ENCODE data around the gene TMEM178B. TPM values are rescaled to one million over a fixed set of nuclear protein-coding genes. Genes with fewer than 3 reads are reported as not detected.
"Not testable (repeated sequence)": the region's sequence is repeated elsewhere in the genome, so short reads cannot be mapped to it uniquely, and the experiment has no call there.

Gene TMEM178B
- total and polyA plus RNA-seq, 2 of the 4 experiments (the other 2 are of a cell fraction) = under 0.01 to 0.05 TPM

DNA sequence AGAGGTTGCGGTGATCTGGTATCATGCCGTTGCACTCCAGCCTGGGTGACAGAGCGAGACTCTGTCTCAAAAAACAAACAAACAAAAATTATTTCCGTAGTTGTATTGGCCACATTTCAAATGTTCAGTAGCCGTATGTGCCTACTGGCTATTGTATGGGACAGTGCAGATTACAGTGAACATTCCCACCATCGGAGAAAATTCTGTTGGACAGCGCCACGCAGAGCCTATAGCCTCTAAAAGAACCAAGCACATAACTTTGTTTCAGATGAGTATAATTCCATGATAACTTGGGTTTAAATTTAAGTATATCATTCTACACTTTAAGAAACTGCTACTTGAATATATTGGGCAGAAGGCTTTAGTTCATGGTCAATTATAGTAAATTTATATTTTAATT lies 5.4 kb downstream of the TMEM178B start:
- CTCF ChIA-PET = no interaction called here
- Histone ChIP-seq H3K23ac (ENCODE audit: low read depth, low read length) (no peak overlapping the region), H2BK15ac (ENCODE audit: low read depth, low read length) (no peak overlapping the region), H3K9me3 (ENCODE audit: control insufficient read depth, insufficient read depth, low read length) (no peaks in the 10 kb centered on the region), H3K18ac (ENCODE audit: low read depth, low read length) (no peak overlapping the region), H3K14ac (replicated peaks; ENCODE audit: low read depth, low read length) (no peak overlapping the region), H3K9me1 (ENCODE audit: insufficient read depth, low read length) (no peaks in the 10 kb centered on the region), H3K27me3 (ENCODE audit: control insufficient read depth, insufficient read depth, low read length) (peaks cover 15% of the 10 kb centered on the region), H4K20me1 (ENCODE audit: insufficient read depth, low read length) (no peaks in the 10 kb centered on the region), H3K36me3 (ENCODE audit: control insufficient read depth, insufficient read depth, low read length) (no peaks in the 10 kb centered on the region), H2AFZ (replicated peaks; ENCODE audit: low read length, poor library complexity) (no peak overlapping the region), H3K4me1 (ENCODE audit: control insufficient read depth, insufficient read depth, low read length) (no peaks in the 10 kb centered on the region; the same call in 1 of the 2 replicates), H4K8ac (ENCODE audit: low read depth in 2 of 2, low read length in 2 of 2) (no peak overlapping the region), H3K4me2 (ENCODE audit: low read depth, low read length) (no peak overlapping the region), H3K9ac (ENCODE audit: low read depth, low read length) (no peak overlapping the region), H4K91ac (ENCODE audit: insufficient read depth, low read depth, low read length) (no peak overlapping the region), H2BK5ac (ENCODE audit: low read depth, low read length, poor library complexity, severe bottlenecking) (no peak overlapping the region), H3K79me1 (ENCODE audit: low read depth in 1 of 2, low read length in 2 of 2) (no peaks in the 10 kb centered on the region), H3K56ac (ENCODE audit: extremely low read depth, insufficient read depth, low read length) (no peak overlapping the region), H2AK5ac (ENCODE audit: low read depth, low read length) (no peak overlapping the region), H2BK120ac (ENCODE audit: low read depth, low read length) (no peak overlapping the region), H2BK20ac (ENCODE audit: low read depth, low read length) (no peak overlapping the region), H3K27ac (ENCODE audit: insufficient read depth, low read length) (no peak overlapping the region), H3K4ac (ENCODE audit: low read depth, low read length) (no peak overlapping the region), H4K5ac (ENCODE audit: low read depth, low read length) (no peak overlapping the region), H3K4me3 (ENCODE audit: insufficient read depth, low read depth, low read length) (no peak overlapping the region), H2AK9ac (replicated peaks; ENCODE audit: low read depth, low read length, poor library complexity) (no peak overlapping the region)
- DNase-seq (no peak), ATAC-seq (ENCODE audit: low read depth) (no peak)
- dilution Hi-C loops (cut with HindIII; ENCODE audit: low sequenced_read_pairs, unreplicated experiment) (no loop called here), intact Hi-C loops (cut with micrococcal nuclease) (loop anchor here (10.0 kb wide), 1 partner anchor 576 kb away; no protein-coding TSS in a partner anchor), in situ Hi-C loops (cut with MboI; ENCODE audit: low sequenced_read_pairs) (no loop called here)
- no TSS peak for BruUV-seq (replicated peaks)
- POLR2A ChIA-PET (ENCODE audit: unreplicated experiment) = no interaction called here
- WGBS, 2 experiments (ENCODE audit: extremely low coverage in 2 of 2, insufficient read length in 1 of 2) = 67% methylated on average over 3 of the region's 8 CpGs; no CpG with 5 or more reads in 1 of the 2 experiments
- TF ChIP-seq NFE2L2 (IDR thresholded peaks at IDR 0.05; ENCODE audit: low read depth, low read length) (no peak), SMC3 (IDR thresholded peaks at IDR 0.05; ENCODE audit: low read depth, low read length) (no peak), FOS (IDR thresholded peaks at IDR 0.05; ENCODE audit: low read depth, low read length) (no peak), MXI1 (IDR thresholded peaks at IDR 0.05; ENCODE audit: borderline replicate concordance, low read depth, low read length) (no peak), RCOR1 (IDR thresholded peaks at IDR 0.05; ENCODE audit: insufficient replicate concordance, low read length) (no peak), RFX5 (IDR thresholded peaks at IDR 0.05; ENCODE audit: low read depth, low read length) (no peak), MAFK (IDR thresholded peaks at IDR 0.05; ENCODE audit: low read depth, low read length) (no peak)

DNA sequence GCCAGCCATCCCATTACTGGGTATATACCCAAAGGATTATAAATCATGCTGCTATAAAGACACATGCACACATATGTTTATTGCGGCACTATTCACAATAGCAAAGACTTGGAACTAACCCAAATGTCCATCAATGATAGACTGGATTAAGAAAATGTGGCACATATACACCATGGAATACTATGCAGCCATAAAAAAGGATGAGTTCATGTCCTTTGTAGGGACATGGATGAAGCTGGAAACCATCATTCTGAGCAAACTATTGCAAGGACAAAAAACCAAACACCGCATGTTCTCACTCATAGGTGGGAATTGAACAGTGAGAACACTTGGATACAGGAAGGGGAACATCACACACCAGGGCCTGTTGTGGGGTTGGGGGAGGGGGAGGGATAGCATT lies 15.6 kb downstream of the TMEM178B start:
- dilution Hi-C loops (cut with HindIII; ENCODE audit: low sequenced_read_pairs, unreplicated experiment); H3K4me2 ChIP-seq (ENCODE audit: low read depth, low read length); H3K9me1 ChIP-seq (ENCODE audit: insufficient read depth, low read length); H3K27me3 ChIP-seq (ENCODE audit: control insufficient read depth, insufficient read depth, low read length); H4K5ac ChIP-seq (ENCODE audit: low read depth, low read length); H2BK20ac ChIP-seq (ENCODE audit: low read depth, low read length); H3K23ac ChIP-seq (ENCODE audit: low read depth, low read length); CTCF ChIA-PET; H4K20me1 ChIP-seq (ENCODE audit: insufficient read depth, low read length); H2BK5ac ChIP-seq (ENCODE audit: low read depth, low read length, poor library complexity, severe bottlenecking); H3K18ac ChIP-seq (ENCODE audit: low read depth, low read length); in situ Hi-C loops (cut with MboI; ENCODE audit: low sequenced_read_pairs); H2BK15ac ChIP-seq (ENCODE audit: low read depth, low read length); H2BK120ac ChIP-seq (ENCODE audit: low read depth, low read length); H3K36me3 ChIP-seq (ENCODE audit: control insufficient read depth, insufficient read depth, low read length); ATAC-seq (ENCODE audit: low read depth); DNase-seq; H3K4ac ChIP-seq (ENCODE audit: low read depth, low read length); H3K9ac ChIP-seq (ENCODE audit: low read depth, low read length); H3K79me1 ChIP-seq (ENCODE audit: low read depth in 1 of 2, low read length in 2 of 2); H4K8ac ChIP-seq (ENCODE audit: low read depth in 2 of 2, low read length in 2 of 2); H3K14ac ChIP-seq (replicated peaks; ENCODE audit: low read depth, low read length); H3K56ac ChIP-seq (ENCODE audit: extremely low read depth, insufficient read depth, low read length); H4K91ac ChIP-seq (ENCODE audit: insufficient read depth, low read depth, low read length); H2AK5ac ChIP-seq (ENCODE audit: low read depth, low read length); H2AFZ ChIP-seq (replicated peaks; ENCODE audit: low read length, poor library complexity); H3K4me3 ChIP-seq (ENCODE audit: insufficient read depth, low read depth, low read length); H2AK9ac ChIP-seq (replicated peaks; ENCODE audit: low read depth, low read length, poor library complexity); H3K9me3 ChIP-seq (ENCODE audit: control insufficient read depth, insufficient read depth, low read length); H3K4me1 ChIP-seq (ENCODE audit: control insufficient read depth, insufficient read depth, low read length); H3K27ac ChIP-seq (ENCODE audit: insufficient read depth, low read length); POLR2A ChIA-PET (ENCODE audit: unreplicated experiment); intact Hi-C loops (cut with micrococcal nuclease); BruUV-seq (replicated peaks): not testable (repeated sequence)
- no CpG with 5 or more reads among the region's 2 CpGs for WGBS, 2 experiments (ENCODE audit: extremely low coverage in 2 of 2, insufficient read length in 1 of 2)

Measured in IMR-90 (cell line).